SK-N-SH (cell line): Measurements from ENCODE around the gene C18orf63. TPM values are rescaled to one million over a fixed set of nuclear protein-coding genes. Genes with fewer than 3 reads are reported as not detected.

ENCODE experiments used
- CTCF ChIA-PET: fragments of 300-600, 350-600 bp; formaldehyde crosslinking; extraction: SDS; loops from one replicate; lab custom pipeline; 2021; lab: Yijun Ruan, JAX
- POLR2A ChIA-PET: fragments of 350-600 bp; sonication (Branson Sonifier 250); formaldehyde crosslinking; extraction: SDS; loops from one replicate; lab custom pipeline; 2020; ENCODE audit warnings: antibody characterized with exemption, inconsistent platforms; lab: Yijun Ruan, JAX
- DNase-seq: peaks from one replicate; pipeline ENCODE4 v3.0.0; 2012
- H2AFZ ChIP-seq: fragments of 200-600 bp; sonication (generic); 2 replicates; pipeline ENCODE4 v1.8.1; 2016; ENCODE audit warnings: antibody characterized with exemption, mild to moderate bottlenecking, low read depth
- H3F3A ChIP-seq: fragments of 200-600 bp; sonication (generic); replicated peaks from 2 replicates; pipeline ENCODE3; 2016; ENCODE audit warnings: antibody characterized with exemption, mild to moderate bottlenecking; ENCODE audit not compliant: insufficient read depth
- H3K27ac ChIP-seq, 2 experiments: fragments of 200-500 bp in 1 of 2; fragments of 200-600 bp in 1 of 2; sonication (Bioruptor generic) in 1 of 2; sonication (generic), shearing (Covaris generic) in 1 of 2; 2 replicates each; pipeline versions ENCODE4 v1.5.1 to v1.6.1; 2014 to 2016; ENCODE audit warnings: low read depth in 2 of 2, inconsistent platforms in 1 of 2, low read length in 1 of 2, mild to moderate bottlenecking in 1 of 2, mixed read lengths in 1 of 2
- H3K27me3 ChIP-seq: fragments of 200-600 bp; sonication (generic), shearing (Covaris generic); 2 replicates; pipeline ENCODE4 v1.6.1; 2016; ENCODE audit warnings: mixed run types; ENCODE audit not compliant: insufficient read depth
- H3K36me3 ChIP-seq, 2 experiments: fragments of 200-500 bp in 1 of 2; fragments of 200-600 bp in 1 of 2; sonication (Bioruptor generic) in 1 of 2; sonication (generic) in 1 of 2; replicated peaks in 1 of 2; 2 replicates each; pipeline versions ENCODE3 to v1.5.1; 2014 to 2016; ENCODE audit warnings: low read length in 1 of 2, mild to moderate bottlenecking in 1 of 2; ENCODE audit not compliant: insufficient read depth in 2 of 2, control insufficient read depth in 1 of 2
- H3K4me1 ChIP-seq, 2 experiments: fragments of 200-500 bp in 1 of 2; fragments of 200-600 bp in 1 of 2; sonication (Bioruptor generic) in 1 of 2; sonication (generic), shearing (Covaris generic) in 1 of 2; 2 replicates each; pipeline versions ENCODE4 v1.5.1 to v1.6.1; 2014 to 2016; ENCODE audit warnings: low read depth in 1 of 2, low read length in 1 of 2, mixed run types in 1 of 2; ENCODE audit not compliant: insufficient read depth in 2 of 2, control insufficient read depth in 1 of 2
- H3K4me2 ChIP-seq: fragments of 200-600 bp; sonication (generic), shearing (Covaris generic); 2 replicates; pipeline ENCODE4 v1.6.1; 2017; ENCODE audit warnings: mixed run types
- H3K4me3 ChIP-seq, 2 experiments: fragments of 200-500 bp in 1 of 2; fragments of 200-600 bp in 1 of 2; sonication (Bioruptor generic) in 1 of 2; sonication (generic), shearing (Covaris generic) in 1 of 2; 2 replicates each; pipeline versions ENCODE4 v1.5.1 to v1.8.1; 2014 to 2016; ENCODE audit warnings: low read depth in 2 of 2, inconsistent platforms in 1 of 2, low read length in 1 of 2, mild to moderate bottlenecking in 1 of 2, mixed read lengths in 1 of 2, moderate library complexity in 1 of 2
- H3K79me2 ChIP-seq: fragments of 200-600 bp; sonication (generic); 2 replicates; pipeline ENCODE4 v1.8.1; 2017; ENCODE audit warnings: mild to moderate bottlenecking; ENCODE audit not compliant: insufficient read depth
- H3K9ac ChIP-seq: fragments of 200-600 bp; sonication (generic); 2 replicates; pipeline ENCODE4 v1.6.1; 2017; ENCODE audit warnings: mixed run types
- H3K9me2 ChIP-seq: fragments of 200-600 bp; sonication (generic); 2 replicates; pipeline ENCODE4 v1.6.1; 2017; ENCODE audit warnings: mixed run types
- H3K9me3 ChIP-seq: fragments of 200-600 bp; sonication (generic); 2 replicates; pipeline ENCODE4 v1.6.1; 2017; ENCODE audit warnings: mixed run types, mild to moderate bottlenecking, moderate library complexity
- H4K20me1 ChIP-seq: fragments of 200-600 bp; sonication (generic); 2 replicates; pipeline ENCODE4 v1.6.1; 2017; ENCODE audit warnings: mild to moderate bottlenecking, mixed run types; ENCODE audit not compliant: insufficient read depth
- ELF1 ChIP-seq: IDR thresholded peaks from 2 replicates; pipeline ENCODE4 v1.4.0; 2012
- FOXJ3 ChIP-seq: sonication (generic); formaldehyde crosslinking; IDR thresholded peaks from 2 replicates; pipeline ENCODE4 v1.5.1; 2020; ENCODE audit warnings: mild to moderate bottlenecking, missing genetic modification reagents
- IRF3 ChIP-seq: fragments of 150-350 bp; IDR thresholded peaks from 2 replicates; pipeline ENCODE4 v1.6.1; 2016; ENCODE audit warnings: mild to moderate bottlenecking, low read depth, low read length
- MXI1 ChIP-seq: IDR thresholded peaks from 2 replicates; pipeline ENCODE4 v1.6.1; 2012; ENCODE audit warnings: mild to moderate bottlenecking, low read depth, low read length, improper control_type of control experiment
- NRF1 ChIP-seq: IDR thresholded peaks from 2 replicates; pipeline ENCODE4 v1.6.1; 2012; ENCODE audit warnings: low read depth, mild to moderate bottlenecking, low read length
- RAD21 ChIP-seq: IDR thresholded peaks from 2 replicates; pipeline ENCODE4 v1.6.1; 2012; ENCODE audit warnings: mild to moderate bottlenecking, low read length
- REST ChIP-seq: IDR thresholded peaks from 2 replicates; pipeline ENCODE4 v1.6.1; 2012; ENCODE audit warnings: mild to moderate bottlenecking, low read depth, low read length, moderate library complexity
- SMC3 ChIP-seq: IDR thresholded peaks from 2 replicates; pipeline ENCODE4 v1.6.1; 2012; ENCODE audit warnings: low read depth, low read length, improper control_type of control experiment
- TCF12 ChIP-seq: IDR thresholded peaks from 2 replicates; pipeline ENCODE4 v1.4.0; 2012
- TEAD4 ChIP-seq: IDR thresholded peaks from 2 replicates; pipeline ENCODE4 v1.4.0; 2012; ENCODE audit warnings: mild to moderate bottlenecking, borderline replicate concordance; ENCODE audit not compliant: insufficient read depth
- USF2 ChIP-seq: fragments of 150-350 bp; IDR thresholded peaks from 2 replicates; pipeline ENCODE4 v1.6.1; 2017; ENCODE audit warnings: antibody characterized with exemption, low read length, low read depth, borderline replicate concordance
- WGBS: methylation state at CpG from one replicate; pipeline ENCODE4 v1.1.6; 2017; ENCODE audit warnings: low lambda C conversion rate; 5-methylcytosine and 5-hydroxymethylcytosine counted together
- polyA plus RNA-seq, 3 experiments: library from polyadenylated mRNA; depleted of rRNA; stranded (reverse); fragments of >200 nt; gene quantifications; 2 replicates each; pipeline ENCODE4 v1.2.3, GENCODE V29; 2012

C18orf63 gene
- polyA plus RNA-seq, 1 of the 3 experiments (the other 2 are of a cell fraction): not detected

GRCh38 chr18:74356959-74357358 lies 41.3 kb downstream of the C18orf63 start:
- Histone ChIP-seq H3K27me3 (peaks cover 22% of the 10 kb centered on the region), H3K9me3 (no peaks in the 10 kb centered on the region), H3K4me1 (no peaks in the 10 kb centered on the region), H3K4me2 (no peak overlapping the region), H3K27ac (no peak overlapping the region), H3K4me3 (no peak overlapping the region), H3K36me3 (no peaks in the 10 kb centered on the region), H4K20me1 (no peaks in the 10 kb centered on the region), H3K79me2 (no peaks in the 10 kb centered on the region), H3F3A (no peaks in the 10 kb centered on the region), H2AFZ (no peak overlapping the region), H3K9me2 (no peaks in the 10 kb centered on the region), H3K9ac (no peak overlapping the region)
- ChIA-PET POLR2A (no interaction called here), CTCF (interaction anchor here (0.6 to 1.5 kb wide), 3 partner anchors 15 to 195 kb away, joined by 3 to 4 read pairs (median 3); no protein-coding TSS in a partner anchor)
- TF ChIP-seq TCF12 (no peak), REST (no peak), NRF1 (no peak), SMC3 (no peak), FOXJ3 (CRISPR knock-in tag) (no peak), ELF1 (no peak), TEAD4 (no peak), RAD21 (no peak), USF2 (no peak), MXI1 (no peak), IRF3 (no peak)
- 0% methylated on average over 1 of the region's 1 CpG for WGBS
- no peak for DNase-seq
